HG02943 (cell line): Measurements from ENCODE around the gene SLC8A3.

ENCODE experiments used
- ATAC-seq: cut with Tn5 transposase; IDR thresholded peaks from one replicate; pipeline ENCODE4 v1.9.1; 2021; ENCODE audit warnings: mild to moderate bottlenecking, low read depth, moderate library complexity; ENCODE audit not compliant: unreplicated experiment

Gene SLC8A3

GRCh38 chr14:70181276-70181675, 7.5 kb downstream of the SLC8A3 start:
- ATAC-seq = no peak

- ATAC-seq = no peak
Measured at GRCh38 chr14:70180718-70181117, 8.0 kb downstream of the SLC8A3 start.

GRCh38 chr14:70177081-70177800, 11.5 kb downstream of the SLC8A3 start:
- no peak for ATAC-seq

GRCh38 chr14:70173569-70173968, 15.2 kb downstream of the SLC8A3 start:
- no peak for ATAC-seq

GRCh38 chr14:70171726-70172125, 17.0 kb downstream of the SLC8A3 start:
- no peak for ATAC-seq

GRCh38 chr14:70170976-70171375, 17.8 kb downstream of the SLC8A3 start:
- ATAC-seq = no peak

GRCh38 chr14:70168406-70168805, 20.3 kb downstream of the SLC8A3 start:
- no peak for ATAC-seq

- ATAC-seq = no peak
Measured at GRCh38 chr14:70166530-70167203, 22.1 kb downstream of the SLC8A3 start.

- ATAC-seq = no peak
Measured at GRCh38 chr14:70162358-70162757, 26.4 kb downstream of the SLC8A3 start.

- no peak for ATAC-seq
Measured at GRCh38 chr14:70156592-70156991, 32.2 kb downstream of the SLC8A3 start.

GRCh38 chr14:70152704-70153103, 36.0 kb downstream of the SLC8A3 start:
- ATAC-seq = no peak

- ATAC-seq = no peak
Measured at GRCh38 chr14:70152081-70152480, 36.7 kb downstream of the SLC8A3 start.

GRCh38 chr14:70149596-70150165, 39.1 kb downstream of the SLC8A3 start:
- ATAC-seq = no peak

- ATAC-seq = no peak
Measured at GRCh38 chr14:70148911-70149595, 39.7 kb downstream of the SLC8A3 start.

- ATAC-seq = no peak
Measured at GRCh38 chr14:70148351-70148750, 40.4 kb downstream of the SLC8A3 start.

- no peak for ATAC-seq
Measured at GRCh38 chr14:70144046-70144445, 44.7 kb downstream of the SLC8A3 start.

- no peak for ATAC-seq
Measured at GRCh38 chr14:70143306-70143705, 45.4 kb downstream of the SLC8A3 start.

- no peak for ATAC-seq
Measured at GRCh38 chr14:70140614-70141013, 48.1 kb downstream of the SLC8A3 start.

GRCh38 chr14:70139384-70139783, 49.4 kb downstream of the SLC8A3 start:
- ATAC-seq = no peak

- no peak for ATAC-seq
Measured at GRCh38 chr14:70137788-70138187, 51.0 kb downstream of the SLC8A3 start.

- no peak for ATAC-seq
Measured at GRCh38 chr14:70133461-70133860, 55.3 kb downstream of the SLC8A3 start.
